Measurements from ENCODE around the gene FMO2.

Gene FMO2

GRCh38 chr1:171142416-171143385 lies 42.4 kb upstream of the FMO2 start:
- no peak for DNase-seq (ENCODE audit: low read depth in 1 of 2, low spot score in 1 of 2)
- Histone ChIP-seq H3K27ac (replicated peaks) (no peak overlapping the region), H3K4me3 (replicated peaks; ENCODE audit: insufficient read depth, low read length) (no peak overlapping the region), H3K27me3 (ENCODE audit: insufficient read depth, poor library complexity, severe bottlenecking) (no peaks in the 10 kb centered on the region)
- TF ChIP-seq REST (IDR thresholded peaks at IDR 0.05; ENCODE audit: insufficient replicate concordance, low read depth) (no peak), SPI1 (IDR thresholded peaks at IDR 0.05; ENCODE audit: borderline replicate concordance, low read depth) (no peak), POLR2AphosphoS5 (IDR thresholded peaks at IDR 0.05; ENCODE audit: low read depth) (no peak), GABPA (IDR thresholded peaks at IDR 0.05; ENCODE audit: low read depth) (no peak)
- TF ChIP-seq, protein P1, sequence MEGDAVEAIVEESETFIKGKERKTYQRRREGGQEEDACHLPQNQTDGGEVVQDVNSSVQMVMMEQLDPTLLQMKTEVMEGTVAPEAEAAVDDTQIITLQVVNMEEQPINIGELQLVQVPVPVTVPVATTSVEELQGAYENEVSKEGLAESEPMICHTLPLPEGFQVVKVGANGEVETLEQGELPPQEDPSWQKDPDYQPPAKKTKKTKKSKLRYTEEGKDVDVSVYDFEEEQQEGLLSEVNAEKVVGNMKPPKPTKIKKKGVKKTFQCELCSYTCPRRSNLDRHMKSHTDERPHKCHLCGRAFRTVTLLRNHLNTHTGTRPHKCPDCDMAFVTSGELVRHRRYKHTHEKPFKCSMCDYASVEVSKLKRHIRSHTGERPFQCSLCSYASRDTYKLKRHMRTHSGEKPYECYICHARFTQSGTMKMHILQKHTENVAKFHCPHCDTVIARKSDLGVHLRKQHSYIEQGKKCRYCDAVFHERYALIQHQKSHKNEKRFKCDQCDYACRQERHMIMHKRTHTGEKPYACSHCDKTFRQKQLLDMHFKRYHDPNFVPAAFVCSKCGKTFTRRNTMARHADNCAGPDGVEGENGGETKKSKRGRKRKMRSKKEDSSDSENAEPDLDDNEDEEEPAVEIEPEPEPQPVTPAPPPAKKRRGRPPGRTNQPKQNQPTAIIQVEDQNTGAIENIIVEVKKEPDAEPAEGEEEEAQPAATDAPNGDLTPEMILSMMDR (IDR thresholded peaks at IDR 0.05; ENCODE audit: insufficient read depth, low read length) = no peak

DNA sequence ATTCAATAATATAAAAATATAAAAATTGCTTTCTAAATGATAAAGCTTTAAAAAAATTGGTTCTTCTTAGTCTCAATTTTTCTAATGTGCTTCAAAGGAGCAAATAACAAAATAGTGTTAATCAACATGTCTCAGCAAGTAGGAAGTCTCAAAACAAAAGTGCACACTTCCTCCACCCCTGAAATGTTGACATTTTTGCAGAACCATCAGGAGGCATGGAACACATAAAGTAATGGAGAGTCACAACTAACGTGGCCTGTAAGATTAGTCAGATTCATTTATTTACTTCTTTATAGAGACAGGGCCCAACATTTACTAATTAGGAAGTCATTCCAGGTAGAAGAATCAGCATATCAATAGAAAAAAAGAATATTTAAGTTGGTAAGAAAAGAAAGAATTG lies 34.9 kb upstream of the FMO2 start:
- no peak for DNase-seq (ENCODE audit: low read depth in 1 of 2, low spot score in 1 of 2)
- Histone ChIP-seq H3K27me3 (ENCODE audit: insufficient read depth, poor library complexity, severe bottlenecking) (no peaks in the 10 kb centered on the region), H3K4me3 (replicated peaks; ENCODE audit: insufficient read depth, low read length) (no peak overlapping the region), H3K27ac (replicated peaks) (no peak overlapping the region)
- no peak for TF ChIP-seq GABPA (IDR thresholded peaks at IDR 0.05; ENCODE audit: low read depth)
- TF ChIP-seq POLR2AphosphoS5 (IDR thresholded peaks at IDR 0.05; ENCODE audit: low read depth) = no peak

- H3K4me3 ChIP-seq (replicated peaks; ENCODE audit: insufficient read depth, low read length) = no peak overlapping the region
- TF ChIP-seq REST (IDR thresholded peaks at IDR 0.05; ENCODE audit: insufficient replicate concordance, low read depth) (no peak), SPI1 (IDR thresholded peaks at IDR 0.05; ENCODE audit: borderline replicate concordance, low read depth) (no peak)
- TF ChIP-seq, protein P1 (IDR thresholded peaks at IDR 0.05; ENCODE audit: insufficient read depth, low read length) = no peak
- no peak for DNase-seq (ENCODE audit: low read depth in 1 of 2, low spot score in 1 of 2)
- H3K27ac ChIP-seq (replicated peaks) = no peak overlapping the region
- H3K27me3 ChIP-seq (ENCODE audit: insufficient read depth, poor library complexity, severe bottlenecking) = no peaks in the 10 kb centered on the region
Measured at GRCh38 chr1:171152549-171152948, 32.6 kb upstream of the FMO2 start.

GRCh38 chr1:171155484-171155883 lies 29.6 kb upstream of the FMO2 start:
- DNase-seq (ENCODE audit: low read depth in 1 of 2, low spot score in 1 of 2) = no peak
- no peaks in the 10 kb centered on the region for H3K27me3 ChIP-seq (ENCODE audit: insufficient read depth, poor library complexity, severe bottlenecking)
- H3K4me3 ChIP-seq (replicated peaks; ENCODE audit: insufficient read depth, low read length) = no peak overlapping the region
- no peak overlapping the region for H3K27ac ChIP-seq (replicated peaks)
- TF ChIP-seq SPI1 (IDR thresholded peaks at IDR 0.05; ENCODE audit: borderline replicate concordance, low read depth) = no peak
- no peak for TF ChIP-seq REST (IDR thresholded peaks at IDR 0.05; ENCODE audit: insufficient replicate concordance, low read depth)
- TF ChIP-seq, protein P1 (IDR thresholded peaks at IDR 0.05; ENCODE audit: insufficient read depth, low read length) = no peak
- TF ChIP-seq GABPA (IDR thresholded peaks at IDR 0.05; ENCODE audit: low read depth) = no peak

Measured in HL-60 (cell line).